Heart left ventricle (tissue), 13 donors: ENCODE results near the gene HOXA3.

ENCODE experiments used
- CTCF ChIP-seq, 12 donors: fragments of 200-600 bp; sonication (generic) in 4 of 12; IDR thresholded peaks; one replicate each; pipeline versions ENCODE4 v1.5.0 to v1.8.0; 2018 to 2022; ENCODE audit warnings: antibody characterized with exemption in 12 of 12, mild to moderate bottlenecking in 5 of 12
- POLR2A ChIP-seq, 2 donors: fragments of 450-650 bp; IDR thresholded peaks; one replicate each; pipeline ENCODE4 v1.6.1; 2017; ENCODE audit warnings: antibody characterized with exemption in 2 of 2, mild to moderate bottlenecking in 2 of 2, moderate library complexity in 2 of 2
- donor health status: ischemic (EF 13 %, LVEDD 7.1; RV severe dilation, severe dysfunction).
- donor health status: DM: no; HTN: yes; CAD: no.
- donor health status: DM: no; HTN: no; CAD: no.
- donor health status: ischemic (EF 25% LVEDD 6.9; RV normal size, moderate dysfunction).
- donor health status: ischemic (EF 25% LVEDD 5.7; RV mildly dilated, moderate dysfunction).
- donor health status: ischemic (EF 35%, LVEDD 5.7; RV mildly dilated, moderate dysfunction).
- donor health status: nonischemic (EF 11% LVEDD 7.7; RV severe dilation, severe dysfunction).
- donor health status: DM: yes; HTN: yes; CAD: no.
- donor health status: PGD.
- donor health status: ischemic (EF 29% LVEDD 5.4; RV normal size, mild dysfunction).
- donor health status: nonischemic (EF 23%, LVEDD 6.1; RV moderate dilation, normal function).

- no peak for TF ChIP-seq POLR2A (IDR thresholded peaks at IDR 0.05)
- TF ChIP-seq CTCF (IDR thresholded peaks at IDR 0.05): no peak
Measured at GRCh38 chr7:27199849-27200760, 47.7 kb upstream of the HOXA3 start, which contains the start of gene HOXA13.
